OCI-LY1 (cell line): ENCODE results near the gene MIAT.

Experiments used
- H2AFZ ChIP-seq: fragments of 200-600 bp; sonication (generic), shearing (Covaris generic); 2 replicates; pipeline ENCODE4 v1.6.0; 2014; ENCODE audit warnings: antibody characterized with exemption, mild to moderate bottlenecking, low read length
- H3F3A ChIP-seq: fragments of 200-600 bp; sonication (generic), shearing (Covaris generic); 2 replicates; pipeline ENCODE4 v1.6.0; 2014; ENCODE audit warnings: mild to moderate bottlenecking, antibody characterized with exemption, low read length, moderate library complexity; ENCODE audit not compliant: insufficient read depth
- H3K27ac ChIP-seq: fragments of 200-600 bp; sonication (generic); 2 replicates; pipeline ENCODE4 v1.5.1; 2014; ENCODE audit warnings: low read length, mixed run types, mild to moderate bottlenecking, low read depth; ENCODE audit not compliant: poor library complexity, severe bottlenecking
- H3K27me3 ChIP-seq: fragments of 200-600 bp; sonication (generic); 2 replicates; pipeline ENCODE4 v1.6.0; 2014; ENCODE audit warnings: antibody characterized with exemption, mild to moderate bottlenecking, low read length, moderate library complexity; ENCODE audit not compliant: insufficient read depth
- H3K36me3 ChIP-seq: fragments of 200-600 bp; sonication (generic); 2 replicates; pipeline ENCODE4 v1.6.1; 2014; ENCODE audit warnings: mild to moderate bottlenecking, antibody characterized with exemption, low read length, moderate library complexity, mixed read lengths; ENCODE audit not compliant: insufficient read depth
- H3K4me1 ChIP-seq: fragments of 200-600 bp; sonication (generic); 2 replicates; pipeline ENCODE4 v1.5.1; 2014; ENCODE audit warnings: mild to moderate bottlenecking, low read length, moderate library complexity; ENCODE audit not compliant: insufficient read depth, severe bottlenecking
- H3K4me2 ChIP-seq: fragments of 200-600 bp; sonication (generic), shearing (Covaris generic); 2 replicates; pipeline ENCODE4 v1.6.1; 2014; ENCODE audit warnings: low read length
- H3K4me3 ChIP-seq: fragments of 200-600 bp; sonication (generic); 2 replicates; pipeline ENCODE4 v1.5.1; 2014; ENCODE audit warnings: low read length, low read depth, mild to moderate bottlenecking, mixed read lengths; ENCODE audit not compliant: poor library complexity, severe bottlenecking
- H3K79me2 ChIP-seq: fragments of 200-600 bp; shearing (Covaris generic); 2 replicates; pipeline ENCODE4 v1.6.1; 2016; ENCODE audit warnings: mixed run types, low read length, mixed read lengths; ENCODE audit not compliant: insufficient read depth
- H3K9ac ChIP-seq: fragments of 200-600 bp; sonication (generic), shearing (Covaris generic); 2 replicates; pipeline ENCODE4 v1.6.1; 2014; ENCODE audit warnings: mild to moderate bottlenecking, low read length, mixed read lengths
- H3K9me2 ChIP-seq: fragments of 200-600 bp; sonication (generic), shearing (Covaris generic); 2 replicates; pipeline ENCODE4 v1.6.1; 2014; ENCODE audit warnings: low read depth, mild to moderate bottlenecking, low read length, mixed read lengths
- H3K9me3 ChIP-seq: fragments of 200-600 bp; shearing (Covaris generic); 2 replicates; pipeline ENCODE4 v1.6.1; 2014; ENCODE audit warnings: low read length, mixed read lengths
- H4K20me1 ChIP-seq: fragments of 200-600 bp; sonication (generic), shearing (Covaris generic); 2 replicates; pipeline ENCODE4 v1.6.0; 2016; ENCODE audit warnings: mild to moderate bottlenecking, low read length; ENCODE audit not compliant: insufficient read depth
- CTCF ChIP-seq: fragments of 200-600 bp; sonication (generic), shearing (Covaris generic); IDR thresholded peaks from 2 replicates; pipeline ENCODE4 v1.5.1; 2017; ENCODE audit warnings: mild to moderate bottlenecking, antibody characterized with exemption, low read length, moderate library complexity, mixed read lengths
- EZH2 ChIP-seq: fragments of 200-600 bp; sonication (generic), shearing (Covaris generic); IDR thresholded peaks from 2 replicates; pipeline ENCODE4 v1.8.0; 2017; ENCODE audit warnings: borderline replicate concordance, mixed run types, mild to moderate bottlenecking, antibody characterized with exemption, low read length, moderate library complexity, mixed read lengths

The MIAT gene

GRCh38 chr22:26658161-26658560, 773 bp downstream of the MIAT start:
- peak overlapping the region; percentile 72 for H3K9ac ChIP-seq
- no peaks in the 10 kb centered on the region for H3K36me3 ChIP-seq
- TF ChIP-seq EZH2: no peak
- no peak for TF ChIP-seq CTCF
- no peaks in the 10 kb centered on the region for H3K9me2 ChIP-seq
- H3K4me1 ChIP-seq: peaks cover 53% of the 10 kb centered on the region
- peak overlapping the region; percentile 77 for H3K27ac ChIP-seq
- H3K27me3 ChIP-seq: no peaks in the 10 kb centered on the region
- H3K79me2 ChIP-seq: no peaks in the 10 kb centered on the region
- H3K4me3 ChIP-seq: peak overlapping the region; percentile 69
- no peaks in the 10 kb centered on the region for H4K20me1 ChIP-seq
- peaks cover 4% of the 10 kb centered on the region; the same call in 1 of the 2 replicates for H3F3A ChIP-seq
- H3K4me2 ChIP-seq: peak overlapping the region; percentile 87
- no peak overlapping the region for H2AFZ ChIP-seq
- no peaks in the 10 kb centered on the region for H3K9me3 ChIP-seq

GRCh38 chr22:26658671-26659478, 1.5 kb downstream of the MIAT start:
- Histone ChIP-seq H3K9me3 (no peaks in the 10 kb centered on the region), H3K9me2 (no peaks in the 10 kb centered on the region), H2AFZ (no peak overlapping the region), H3K9ac (peak overlapping the region; percentile 72), H3F3A (peaks cover 4% of the 10 kb centered on the region; the same call in 1 of the 2 replicates), H3K4me1 (peaks cover 61% of the 10 kb centered on the region), H3K79me2 (no peaks in the 10 kb centered on the region), H3K4me2 (peak overlapping the region; percentile 87), H3K27ac (peak overlapping the region; percentile 77), H3K27me3 (no peaks in the 10 kb centered on the region), H4K20me1 (no peaks in the 10 kb centered on the region), H3K36me3 (no peaks in the 10 kb centered on the region), H3K4me3 (peak overlapping the region; percentile 69)
- no peak for TF ChIP-seq CTCF
- TF ChIP-seq EZH2: no peak

GRCh38 chr22:26660356-26660755, 3.0 kb downstream of the MIAT start:
- Histone ChIP-seq H3K27ac (peak overlapping the region; percentile 77), H4K20me1 (no peaks in the 10 kb centered on the region), H3K4me3 (no peak overlapping the region), H3K9ac (no peak overlapping the region), H2AFZ (no peak overlapping the region), H3K9me3 (no peaks in the 10 kb centered on the region), H3F3A (peaks cover 4% of the 10 kb centered on the region; the same call in 1 of the 2 replicates), H3K27me3 (no peaks in the 10 kb centered on the region), H3K4me1 (peaks cover 75% of the 10 kb centered on the region), H3K79me2 (no peaks in the 10 kb centered on the region), H3K36me3 (peaks cover 5% of the 10 kb centered on the region; the same call in 1 of the 2 replicates), H3K4me2 (no peak overlapping the region), H3K9me2 (no peaks in the 10 kb centered on the region)
- no peak for TF ChIP-seq EZH2
- no peak for TF ChIP-seq CTCF
